Endothelial cell of umbilical vein (primary cell): ENCODE data around the gene ITGAE. TPM values are rescaled to one million over a fixed set of nuclear protein-coding genes. Genes with fewer than 3 reads are reported as not detected.

Experiments
- BruUV-seq: library from RNA; stranded (reverse); fragments of 400-500 nt; replicated peaks from 2 replicates; lab custom pipeline; 2021; lab: Mats Ljungman, UMichigan
- CTCF ChIA-PET: fragments of 300-600, 350-600 bp; sonication (Branson Sonifier 250); formaldehyde crosslinking; loops from one replicate; lab custom pipeline; 2021; ENCODE audit warnings: antibody characterized with exemption, inconsistent platforms; lab: Charles Lee
- POLR2A ChIA-PET: fragments of 300-600, 350-600 bp; sonication (Branson Sonifier 250); formaldehyde crosslinking; loops from one replicate; lab custom pipeline; 2021; ENCODE audit warnings: antibody characterized with exemption, inconsistent platforms; lab: Charles Lee
- DNase-seq: peaks from one replicate; pipeline ENCODE4 v3.0.0-alpha.2; 2011; ENCODE audit warnings: low read depth, low spot score
- FAIRE-seq: peaks from 2 replicates; lab custom pipeline; 2011; peaks lifted over from hg19 to GRCh38; lab: Jason Lieb, UNC
- H2AFZ ChIP-seq: 2 replicates; pipeline ENCODE4 v1.6.0; 2012; ENCODE audit warnings: low read depth, low read length, control low read depth, inconsistent platforms
- H3K27ac ChIP-seq: 2 replicates; pipeline ENCODE4 v1.5.1; 2011; ENCODE audit warnings: low read depth, mild to moderate bottlenecking, control low read depth, low read length, moderate library complexity; ENCODE audit not compliant: insufficient read depth
- H3K27me3 ChIP-seq, 2 experiments: 2 replicates each; pipeline versions ENCODE4 v1.6.0 to v1.6.1; 2011; ENCODE audit warnings: low read length in 2 of 2, mixed read lengths in 1 of 2; ENCODE audit not compliant: control insufficient read depth in 2 of 2, insufficient read depth in 2 of 2
- H3K36me3 ChIP-seq, 2 experiments: 2 replicates in 1 of 2; 3 replicates in 1 of 2; pipeline ENCODE4 v1.5.1; 2011; ENCODE audit warnings: low read length in 2 of 2, mild to moderate bottlenecking in 1 of 2, moderate library complexity in 1 of 2; ENCODE audit not compliant: control insufficient read depth in 2 of 2, insufficient read depth in 2 of 2; ENCODE audit errors: extremely low read depth in 1 of 2
- H3K4me1 ChIP-seq: 3 replicates; pipeline ENCODE4 v1.5.1; 2011; ENCODE audit warnings: mild to moderate bottlenecking, low read length; ENCODE audit not compliant: control insufficient read depth, insufficient read depth; ENCODE audit errors: extremely low read depth
- H3K4me2 ChIP-seq: 2 replicates; pipeline ENCODE4 v1.6.1; 2011; ENCODE audit warnings: low read length, control low read depth, mixed read lengths; ENCODE audit not compliant: insufficient read depth
- H3K4me3 ChIP-seq, 3 experiments: fragments of 200-600 bp in 1 of 3; sonication (generic), shearing (Covaris generic) in 1 of 3; replicated peaks in 1 of 3; 2 replicates each; pipeline ENCODE4 v1.5.1; 2011 to 2016; ENCODE audit warnings: control low read depth in 3 of 3, low read length in 3 of 3, mild to moderate bottlenecking in 2 of 3, inconsistent platforms in 1 of 3, low read depth in 1 of 3, moderate library complexity in 1 of 3; ENCODE audit not compliant: insufficient read depth in 1 of 3
- H3K79me2 ChIP-seq: 2 replicates; pipeline ENCODE4 v1.6.0; 2012; ENCODE audit warnings: low read length, inconsistent platforms; ENCODE audit not compliant: control insufficient read depth, insufficient read depth
- H3K9ac ChIP-seq: replicated peaks from 2 replicates; pipeline ENCODE3; 2011; ENCODE audit warnings: low read length, control low read depth; ENCODE audit not compliant: insufficient read depth; ENCODE audit errors: extremely low read depth
- H3K9me1 ChIP-seq: replicated peaks from 3 replicates; pipeline ENCODE4 v1.6.0; 2011; ENCODE audit warnings: mild to moderate bottlenecking, low read length; ENCODE audit not compliant: control insufficient read depth, insufficient read depth; ENCODE audit errors: extremely low read depth
- H3K9me3 ChIP-seq: replicated peaks from 2 replicates; pipeline ENCODE4 v1.5.1; 2012; ENCODE audit warnings: low read length, inconsistent platforms; ENCODE audit not compliant: control insufficient read depth, insufficient read depth
- H4K20me1 ChIP-seq: replicated peaks from 2 replicates; pipeline ENCODE3; 2011; ENCODE audit warnings: mild to moderate bottlenecking, low read length; ENCODE audit not compliant: control insufficient read depth, insufficient read depth; ENCODE audit errors: extremely low read depth
- EZH2 ChIP-seq: IDR thresholded peaks from 2 replicates; pipeline ENCODE4 v1.6.1; 2012; ENCODE audit warnings: borderline replicate concordance, low read depth, mild to moderate bottlenecking, moderate library complexity, low read length, inconsistent platforms; ENCODE audit not compliant: severe bottlenecking
- FOS ChIP-seq: IDR thresholded peaks from 2 replicates; pipeline ENCODE4 v1.6.1; 2011; ENCODE audit warnings: mild to moderate bottlenecking, low read length, moderate library complexity, borderline replicate concordance; ENCODE audit not compliant: insufficient read depth
- GATA2 ChIP-seq: IDR thresholded peaks from 2 replicates; pipeline ENCODE4 v1.7.0; 2011; ENCODE audit warnings: low read depth, mild to moderate bottlenecking, moderate library complexity, mixed read lengths, low read length; ENCODE audit not compliant: insufficient read length, insufficient read depth
- JUN ChIP-seq: IDR thresholded peaks from 2 replicates; pipeline ENCODE4 v1.6.1; 2011; ENCODE audit warnings: borderline replicate concordance, low read depth; ENCODE audit not compliant: insufficient read length, insufficient read depth
- MYC ChIP-seq: IDR thresholded peaks from one replicate; pipeline ENCODE4 v1.6.1; 2011; ENCODE audit warnings: mild to moderate bottlenecking, low read depth, low read length
- POLR2A ChIP-seq: IDR thresholded peaks from 2 replicates; pipeline ENCODE4 v1.6.1; 2012; ENCODE audit warnings: low read depth, mild to moderate bottlenecking, control low read depth, low read length
- POLR2AphosphoS5 ChIP-seq: IDR thresholded peaks from 2 replicates; pipeline ENCODE4 v1.6.1; 2012; ENCODE audit warnings: low read depth, mild to moderate bottlenecking, control low read depth, low read length, moderate library complexity; ENCODE audit not compliant: insufficient read depth
- dilution Hi-C: fragments of 300-500 bp; cut with MboI; formaldehyde crosslinking; loops from one replicate; pipeline ENCODE4 v1.15.0; 2019; ENCODE audit warnings: low sequenced_read_pairs; ENCODE audit not compliant: extremely low pct_ligation_motif_present
- intact Hi-C: fragments of 100-400 bp; cut with micrococcal nuclease; formaldehyde crosslinking; loops from one replicate; pipeline ENCODE4 v1.10.0; 2022
- polyA plus RNA-seq, 4 experiments: library from polyadenylated mRNA; depleted of rRNA in 3 of 4; stranded (reverse) in 3 of 4; unstranded in 1 of 4; fragments of >200 nt; gene quantifications; 2 replicates each; pipeline versions ENCODE4 v1.2.1 to v1.2.3, GENCODE V29; 2011 to 2012; ENCODE audit warnings: missing spikeins in 1 of 4
- total RNA-seq: library from RNA; stranded (reverse); gene quantifications from 2 replicates; pipeline ENCODE4 v1.2.3, GENCODE V29; 2021
- TF ChIP-seq, protein P1 (sequence below): IDR thresholded peaks from 2 replicates; pipeline ENCODE4 v1.6.1; 2011; ENCODE audit not compliant: insufficient read depth, insufficient read length
- TF ChIP-seq, protein P2 (sequence below), 2 donors: IDR thresholded peaks; 1 replicate in 1 of 2; 2 replicates in 1 of 2; pipeline ENCODE4 v1.5.1; 2011; ENCODE audit warnings: low read length in 2 of 2, mild to moderate bottlenecking in 2 of 2, moderate library complexity in 2 of 2, control low read depth in 1 of 2, inconsistent platforms in 1 of 2, low read depth in 1 of 2; ENCODE audit not compliant: insufficient read depth in 1 of 2; ENCODE audit errors: extremely low read depth in 1 of 2

Gene ITGAE
- total and polyA plus RNA-seq, 2 donors (not counting 3 experiments of a cell fraction or from before 2014, with no cell fraction given): 29.6 to 71.6 TPM

- POLR2A ChIA-PET: no interaction called here
- Histone ChIP-seq H3K27me3 (no peaks in the 10 kb centered on the region), H3K79me2 (no peaks in the 10 kb centered on the region), H3K9me1 (no peaks in the 10 kb centered on the region), H3K9ac (no peak overlapping the region), H2AFZ (no peak overlapping the region), H3K4me2 (no peak overlapping the region), H3K4me1 (peaks cover 9% of the 10 kb centered on the region), H3K36me3 (peaks cover 9 to 14% of the 10 kb centered on the region in 2 experiments), H3K27ac (no peak overlapping the region), H3K9me3 (no peaks in the 10 kb centered on the region), H3K4me3 (no peak overlapping the region), H4K20me1 (no peaks in the 10 kb centered on the region)
- intact Hi-C loops: no loop called here
- BruUV-seq: no TSS peak
- FAIRE-seq (no peak), DNase-seq (no peak)
- CTCF ChIA-PET: interaction anchor here (1.1 kb wide), 1 partner anchor 10 kb away, joined by 4 read pairs; the partner anchor contains the start of gene HASPIN
- dilution Hi-C loops: no loop called here
- TF ChIP-seq POLR2A (no peak), FOS (no peak), EZH2 (no peak), JUN (no peak), POLR2AphosphoS5 (no peak), MYC (no peak), GATA2 (no peak)
- TF ChIP-seq, protein P1, sequence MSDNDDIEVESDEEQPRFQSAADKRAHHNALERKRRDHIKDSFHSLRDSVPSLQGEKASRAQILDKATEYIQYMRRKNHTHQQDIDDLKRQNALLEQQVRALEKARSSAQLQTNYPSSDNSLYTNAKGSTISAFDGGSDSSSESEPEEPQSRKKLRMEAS: no peak
- TF ChIP-seq, protein P2, sequence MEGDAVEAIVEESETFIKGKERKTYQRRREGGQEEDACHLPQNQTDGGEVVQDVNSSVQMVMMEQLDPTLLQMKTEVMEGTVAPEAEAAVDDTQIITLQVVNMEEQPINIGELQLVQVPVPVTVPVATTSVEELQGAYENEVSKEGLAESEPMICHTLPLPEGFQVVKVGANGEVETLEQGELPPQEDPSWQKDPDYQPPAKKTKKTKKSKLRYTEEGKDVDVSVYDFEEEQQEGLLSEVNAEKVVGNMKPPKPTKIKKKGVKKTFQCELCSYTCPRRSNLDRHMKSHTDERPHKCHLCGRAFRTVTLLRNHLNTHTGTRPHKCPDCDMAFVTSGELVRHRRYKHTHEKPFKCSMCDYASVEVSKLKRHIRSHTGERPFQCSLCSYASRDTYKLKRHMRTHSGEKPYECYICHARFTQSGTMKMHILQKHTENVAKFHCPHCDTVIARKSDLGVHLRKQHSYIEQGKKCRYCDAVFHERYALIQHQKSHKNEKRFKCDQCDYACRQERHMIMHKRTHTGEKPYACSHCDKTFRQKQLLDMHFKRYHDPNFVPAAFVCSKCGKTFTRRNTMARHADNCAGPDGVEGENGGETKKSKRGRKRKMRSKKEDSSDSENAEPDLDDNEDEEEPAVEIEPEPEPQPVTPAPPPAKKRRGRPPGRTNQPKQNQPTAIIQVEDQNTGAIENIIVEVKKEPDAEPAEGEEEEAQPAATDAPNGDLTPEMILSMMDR (IDR thresholded peaks at IDR 0.05; ENCODE audit: extremely low read depth in 1 of 2, insufficient read depth in 1 of 2, low read depth in 1 of 2, low read length in 2 of 2): no peak
These were observed 88.1 kb downstream of the ITGAE start for GRCh38 chr17:3712811-3713463.
